Measurements from ENCODE around the gene APOO.

APOO gene

GRCh38 chrX:23857363-23857762 lies 50.4 kb downstream of the APOO start:
- FAIRE-seq: no peak

GRCh38 chrX:23855569-23855968 lies 52.2 kb downstream of the APOO start:
- no peak for FAIRE-seq

- no peak for FAIRE-seq
These were observed 52.8 kb downstream of the APOO start for GRCh38 chrX:23854945-23855344.

- FAIRE-seq: no peak
These were observed 53.6 kb downstream of the APOO start for GRCh38 chrX:23854122-23854521.

GRCh38 chrX:23851544-23851943 lies 56.2 kb downstream of the APOO start:
- FAIRE-seq: no peak

GRCh38 chrX:23849241-23849640 lies 58.5 kb downstream of the APOO start:
- FAIRE-seq: no peak

GRCh38 chrX:23845351-23845817 lies 62.4 kb downstream of the APOO start:
- FAIRE-seq: no peak

GRCh38 chrX:23844502-23845138 lies 63.1 kb downstream of the APOO start:
- FAIRE-seq: no peak

GRCh38 chrX:23841847-23842522 lies 65.8 kb downstream of the APOO start:
- no peak for FAIRE-seq

- FAIRE-seq: no peak
These were observed 67.1 kb downstream of the APOO start for GRCh38 chrX:23840674-23841073.

- no peak for FAIRE-seq
These were observed 68.8 kb downstream of the APOO start for GRCh38 chrX:23838953-23839352.

- FAIRE-seq: no peak
These were observed 75.0 kb downstream of the APOO start for GRCh38 chrX:23832721-23833120.

GRCh38 chrX:23828881-23829280 lies 78.9 kb downstream of the APOO start:
- no peak for FAIRE-seq

GRCh38 chrX:23826653-23827052 lies 81.1 kb downstream of the APOO start:
- no peak for FAIRE-seq

- no peak for FAIRE-seq
These were observed 81.5 kb downstream of the APOO start for GRCh38 chrX:23826216-23826615.

- no peak for FAIRE-seq
These were observed 82.1 kb downstream of the APOO start for GRCh38 chrX:23825675-23826074.

- no peak for FAIRE-seq
These were observed 84.9 kb downstream of the APOO start for GRCh38 chrX:23822841-23823240.

GRCh38 chrX:23822397-23822796 lies 85.3 kb downstream of the APOO start:
- FAIRE-seq: no peak

GRCh38 chrX:23821847-23822246 lies 85.9 kb downstream of the APOO start:
- no peak for FAIRE-seq

- no peak for FAIRE-seq
These were observed 87.4 kb downstream of the APOO start for GRCh38 chrX:23820235-23820782.

- FAIRE-seq: no peak
These were observed 88.1 kb downstream of the APOO start for GRCh38 chrX:23819385-23820234.

GRCh38 chrX:23817979-23818336 lies 89.8 kb downstream of the APOO start:
- no peak for FAIRE-seq

GRCh38 chrX:23816179-23816578 lies 91.6 kb downstream of the APOO start:
- FAIRE-seq: no peak

GRCh38 chrX:23815376-23815775 lies 92.4 kb downstream of the APOO start:
- FAIRE-seq: no peak
